ENCODE measurements around the gene KDM7A.
"Not testable (repeated sequence)": the region's sequence is repeated elsewhere in the genome, so short reads cannot be mapped to it uniquely, and the experiment has no call there.

KDM7A gene

DNA sequence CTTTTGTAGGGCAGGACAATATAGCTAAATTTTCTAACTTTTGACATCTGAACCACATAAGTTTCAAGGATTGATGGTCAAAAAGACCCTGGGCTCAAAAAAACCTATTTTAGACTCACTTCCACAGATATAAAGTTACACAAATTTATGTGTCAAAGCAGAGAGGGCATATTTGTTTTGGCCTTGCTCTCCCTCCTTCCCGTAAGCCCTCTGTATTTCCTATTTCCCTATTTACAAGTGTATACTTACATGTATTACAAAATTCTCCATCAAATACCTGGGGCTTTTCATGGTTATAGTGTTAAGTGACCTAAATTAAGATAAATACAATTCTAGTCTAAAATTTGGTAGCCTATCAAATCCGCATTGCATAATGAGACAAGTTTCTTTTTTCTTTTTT is 2.6 kb downstream of the KDM7A start:
- Histone ChIP-seq H3K36me3 (ENCODE audit: insufficient read depth, insufficient read length, low read length) (no peaks in the 10 kb centered on the region), H3K4me3 (ENCODE audit: insufficient read length, low read depth) (no peak overlapping the region), H3K9ac (ENCODE audit: insufficient read length, low read depth) (no peak overlapping the region), H3K9me3 (ENCODE audit: insufficient read depth, low read length) (no peaks in the 10 kb centered on the region), H3K27me3 (ENCODE audit: insufficient read depth, insufficient read length) (peaks cover 7% of the 10 kb centered on the region), H3K4me1 (ENCODE audit: insufficient read depth, insufficient read length) (no peaks in the 10 kb centered on the region)
- TF ChIP-seq ZNF274 (IDR thresholded peaks at IDR 0.05; ENCODE audit: low read depth, low read length), result no peak
- no peak for DNase-seq (ENCODE audit: low read depth, low spot score)

DNA sequence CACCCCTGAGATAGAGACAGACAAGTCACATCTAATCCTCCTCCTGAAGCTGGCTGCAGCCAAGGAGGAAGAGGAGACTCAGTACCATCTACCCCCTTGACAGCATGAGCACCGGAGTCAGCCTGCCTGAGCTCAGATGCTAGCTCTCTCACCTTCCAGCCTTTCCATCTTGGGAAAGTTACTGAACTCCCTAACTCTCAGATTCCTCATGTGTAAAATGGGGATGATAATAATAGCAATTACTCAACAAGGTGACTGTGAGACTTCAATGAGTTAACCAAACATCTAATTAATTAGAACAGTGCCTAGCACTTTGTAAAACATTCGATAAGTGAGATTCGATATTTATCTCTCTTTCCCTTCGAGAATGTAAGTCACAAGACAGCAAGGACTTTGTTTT is 6.4 kb downstream of the KDM7A start:
- DNase-seq (ENCODE audit: low read depth, low spot score), result no peak
- Histone ChIP-seq H3K9ac (ENCODE audit: insufficient read length, low read depth) (no peak overlapping the region), H3K27me3 (ENCODE audit: insufficient read depth, insufficient read length) (no peaks in the 10 kb centered on the region), H3K4me1 (ENCODE audit: insufficient read depth, insufficient read length) (no peaks in the 10 kb centered on the region), H3K9me3 (ENCODE audit: insufficient read depth, low read length) (no peaks in the 10 kb centered on the region), H3K36me3 (ENCODE audit: insufficient read depth, insufficient read length, low read length) (no peaks in the 10 kb centered on the region), H3K4me3 (ENCODE audit: insufficient read length, low read depth) (no peak overlapping the region)
- TF ChIP-seq YY1 (IDR thresholded peaks at IDR 0.05; ENCODE audit: insufficient read depth, insufficient read length) (no peak), ZNF274 (IDR thresholded peaks at IDR 0.05; ENCODE audit: low read depth, low read length) (no peak), SUZ12 (IDR thresholded peaks at IDR 0.05; ENCODE audit: extremely low read depth, insufficient read depth, insufficient read length) (no peak)

DNA sequence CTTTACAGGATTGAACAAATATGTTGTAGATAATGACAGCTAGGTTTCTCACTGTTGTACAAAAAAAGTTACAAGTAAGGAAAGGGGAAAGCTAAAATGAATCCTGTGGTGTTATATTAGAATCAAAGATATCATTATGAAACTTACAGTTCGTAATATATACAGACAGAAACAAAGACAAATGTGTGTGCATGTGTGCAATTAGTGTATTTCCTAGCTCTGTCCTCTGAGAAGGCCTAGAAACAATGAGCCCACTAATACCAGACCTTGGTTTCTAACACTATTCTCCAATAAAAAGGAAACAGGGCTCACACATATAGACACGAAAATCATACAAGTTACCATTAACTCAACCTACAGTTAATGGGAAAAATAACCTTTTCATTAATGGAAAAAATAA is 8.0 kb downstream of the KDM7A start:
- Histone ChIP-seq H3K9me3 (ENCODE audit: insufficient read depth, low read length) (no peaks in the 10 kb centered on the region), H3K9ac (ENCODE audit: insufficient read length, low read depth) (no peak overlapping the region), H3K4me3 (ENCODE audit: insufficient read length, low read depth) (no peak overlapping the region), H3K4me1 (ENCODE audit: insufficient read depth, insufficient read length) (no peaks in the 10 kb centered on the region), H3K36me3 (ENCODE audit: insufficient read depth, insufficient read length, low read length) (no peaks in the 10 kb centered on the region), H3K27me3 (ENCODE audit: insufficient read depth, insufficient read length) (no peaks in the 10 kb centered on the region)
- TF ChIP-seq SUZ12 (IDR thresholded peaks at IDR 0.05; ENCODE audit: extremely low read depth, insufficient read depth, insufficient read length) (no peak), YY1 (IDR thresholded peaks at IDR 0.05; ENCODE audit: insufficient read depth, insufficient read length) (no peak), ZNF274 (IDR thresholded peaks at IDR 0.05; ENCODE audit: low read depth, low read length) (no peak)
- no peak for DNase-seq (ENCODE audit: low read depth, low spot score)

DNA sequence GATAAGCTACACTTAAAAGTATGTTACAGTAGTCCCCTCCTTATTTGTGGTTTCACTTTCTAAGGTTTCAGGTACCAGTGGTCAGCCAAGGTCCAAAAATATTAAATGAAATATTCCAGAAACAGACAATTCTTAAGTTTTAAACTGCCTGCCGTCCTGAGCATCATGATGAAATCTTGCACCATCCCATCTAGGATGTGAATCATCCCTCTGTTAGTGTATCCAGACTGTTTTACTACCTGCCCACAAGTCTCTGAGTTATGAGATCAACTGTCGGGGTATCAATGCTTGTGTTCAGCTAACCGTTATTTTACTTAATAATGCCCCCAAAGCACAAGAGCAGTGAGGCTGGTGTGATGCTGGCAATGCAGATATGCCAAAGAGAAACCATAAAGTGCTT is 11.4 kb downstream of the KDM7A start:
- no peak overlapping the region for H3K4me3 ChIP-seq (ENCODE audit: insufficient read length, low read depth)
- TF ChIP-seq SUZ12 (IDR thresholded peaks at IDR 0.05; ENCODE audit: extremely low read depth, insufficient read depth, insufficient read length) (no peak), ZNF274 (IDR thresholded peaks at IDR 0.05; ENCODE audit: low read depth, low read length) (no peak), YY1 (IDR thresholded peaks at IDR 0.05; ENCODE audit: insufficient read depth, insufficient read length) (no peak)
- DNase-seq (ENCODE audit: low read depth, low spot score), result no peak
- no peak overlapping the region for H3K9ac ChIP-seq (ENCODE audit: insufficient read length, low read depth)
- H3K36me3 ChIP-seq (ENCODE audit: insufficient read depth, insufficient read length, low read length), result no peaks in the 10 kb centered on the region
- H3K27me3 ChIP-seq (ENCODE audit: insufficient read depth, insufficient read length), result no peaks in the 10 kb centered on the region
- H3K4me1 ChIP-seq (ENCODE audit: insufficient read depth, insufficient read length), result no peaks in the 10 kb centered on the region
- no peaks in the 10 kb centered on the region for H3K9me3 ChIP-seq (ENCODE audit: insufficient read depth, low read length)

DNA sequence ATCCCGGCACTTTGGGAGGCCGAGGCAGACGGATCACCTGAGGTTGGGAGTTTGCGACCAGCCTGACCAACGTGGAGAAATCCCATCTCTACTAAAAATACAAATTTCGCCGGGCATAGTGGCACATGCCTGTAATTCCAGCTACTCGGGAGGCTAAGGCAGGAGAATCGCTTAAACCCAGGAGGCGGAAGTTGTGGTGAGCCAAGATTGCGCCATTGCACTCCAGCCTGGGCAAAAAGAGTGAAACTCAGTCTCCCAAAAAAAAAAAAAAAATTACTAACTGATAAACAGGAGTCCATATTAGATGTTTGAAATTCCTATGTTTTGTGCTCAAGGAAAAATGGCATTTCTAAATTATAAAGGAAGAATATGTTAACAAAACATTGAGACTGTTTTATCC is 14.7 kb downstream of the KDM7A start:
- DNase-seq (ENCODE audit: low read depth, low spot score); H3K4me1 ChIP-seq (ENCODE audit: insufficient read depth, insufficient read length); H3K9me3 ChIP-seq (ENCODE audit: insufficient read depth, low read length); H3K9ac ChIP-seq (ENCODE audit: insufficient read length, low read depth); H3K36me3 ChIP-seq (ENCODE audit: insufficient read depth, insufficient read length, low read length); H3K4me3 ChIP-seq (ENCODE audit: insufficient read length, low read depth); H3K27me3 ChIP-seq (ENCODE audit: insufficient read depth, insufficient read length): not testable (repeated sequence)

DNA sequence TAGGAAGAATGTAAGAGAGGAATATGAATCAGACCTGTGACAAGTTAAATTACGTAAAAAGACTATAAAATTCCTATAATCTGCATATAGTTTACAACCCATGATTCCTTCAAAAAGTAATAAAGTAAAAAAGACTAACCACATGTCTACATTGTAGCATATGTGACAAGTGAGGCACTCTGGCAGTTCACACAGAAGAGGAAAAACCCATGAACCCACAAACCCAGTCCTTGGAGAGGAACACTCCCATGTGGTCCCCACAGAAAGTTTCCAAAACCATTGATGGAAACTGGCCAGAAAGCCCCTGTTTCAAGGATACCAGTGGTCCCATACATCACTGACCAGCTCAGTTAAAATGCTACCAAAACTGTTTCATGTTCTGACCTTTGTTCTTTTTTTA is 15.7 kb downstream of the KDM7A start:
- Histone ChIP-seq H3K4me3 (ENCODE audit: insufficient read length, low read depth) (no peak overlapping the region), H3K9me3 (ENCODE audit: insufficient read depth, low read length) (no peaks in the 10 kb centered on the region), H3K27me3 (ENCODE audit: insufficient read depth, insufficient read length) (no peaks in the 10 kb centered on the region), H3K4me1 (ENCODE audit: insufficient read depth, insufficient read length) (no peaks in the 10 kb centered on the region), H3K9ac (ENCODE audit: insufficient read length, low read depth) (no peak overlapping the region), H3K36me3 (ENCODE audit: insufficient read depth, insufficient read length, low read length) (no peaks in the 10 kb centered on the region)
- no peak for DNase-seq (ENCODE audit: low read depth, low spot score)
- TF ChIP-seq ZNF274 (IDR thresholded peaks at IDR 0.05; ENCODE audit: low read depth, low read length) (no peak), SUZ12 (IDR thresholded peaks at IDR 0.05; ENCODE audit: extremely low read depth, insufficient read depth, insufficient read length) (no peak), YY1 (IDR thresholded peaks at IDR 0.05; ENCODE audit: insufficient read depth, insufficient read length) (no peak)

DNA sequence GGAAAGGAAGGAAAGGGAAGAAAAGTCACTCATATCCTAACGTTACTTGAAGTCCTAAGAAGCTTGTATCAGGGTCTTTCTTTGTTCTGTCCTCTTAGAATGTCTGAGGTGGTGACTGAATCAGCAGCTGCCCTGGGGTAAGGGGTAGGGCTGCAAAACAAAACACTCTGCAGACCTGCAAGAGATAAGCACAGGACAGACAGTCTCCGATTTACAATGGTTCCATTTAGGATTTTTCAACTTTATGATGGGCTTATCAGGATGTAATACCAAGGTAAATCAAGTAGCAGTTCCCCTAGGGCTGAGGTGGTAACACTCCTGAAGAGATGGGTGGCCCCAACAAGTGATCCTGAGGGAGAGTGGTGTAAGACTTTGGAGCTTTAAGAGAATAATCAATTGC is 16.5 kb downstream of the KDM7A start:
- H3K9ac ChIP-seq (ENCODE audit: insufficient read length, low read depth), result no peak overlapping the region
- H3K4me1 ChIP-seq (ENCODE audit: insufficient read depth, insufficient read length), result no peaks in the 10 kb centered on the region
- H3K4me3 ChIP-seq (ENCODE audit: insufficient read length, low read depth), result no peak overlapping the region
- DNase-seq (ENCODE audit: low read depth, low spot score), result no peak
- TF ChIP-seq YY1 (IDR thresholded peaks at IDR 0.05; ENCODE audit: insufficient read depth, insufficient read length), result no peak
- no peak for TF ChIP-seq ZNF274 (IDR thresholded peaks at IDR 0.05; ENCODE audit: low read depth, low read length)
- no peak for TF ChIP-seq SUZ12 (IDR thresholded peaks at IDR 0.05; ENCODE audit: extremely low read depth, insufficient read depth, insufficient read length)
- H3K9me3 ChIP-seq (ENCODE audit: insufficient read depth, low read length), result no peaks in the 10 kb centered on the region
- H3K27me3 ChIP-seq (ENCODE audit: insufficient read depth, insufficient read length), result no peaks in the 10 kb centered on the region
- no peaks in the 10 kb centered on the region for H3K36me3 ChIP-seq (ENCODE audit: insufficient read depth, insufficient read length, low read length)

DNA sequence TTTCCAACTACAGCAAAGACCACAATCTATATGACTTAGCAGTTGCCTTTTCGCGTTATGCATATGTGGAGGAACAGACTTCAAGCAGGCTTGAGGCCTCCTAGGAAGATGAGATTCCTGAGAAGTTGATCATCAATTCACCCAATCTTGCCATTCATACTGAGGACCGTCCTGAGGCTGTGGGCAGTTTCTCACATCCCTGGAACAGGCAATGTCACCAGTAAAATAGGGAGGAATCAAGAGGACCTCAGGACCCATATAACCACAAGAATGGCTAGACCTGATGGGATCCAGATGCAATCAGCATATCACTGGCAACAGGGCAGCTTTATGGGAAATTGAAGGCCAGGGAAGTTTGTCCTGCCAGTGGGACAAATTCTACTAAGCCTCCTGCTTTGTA is 17.3 kb downstream of the KDM7A start:
- no peak for DNase-seq (ENCODE audit: low read depth, low spot score)
- H3K4me3 ChIP-seq (ENCODE audit: insufficient read length, low read depth), result no peak overlapping the region
- no peaks in the 10 kb centered on the region for H3K4me1 ChIP-seq (ENCODE audit: insufficient read depth, insufficient read length)
- H3K27me3 ChIP-seq (ENCODE audit: insufficient read depth, insufficient read length), result no peaks in the 10 kb centered on the region
- TF ChIP-seq SUZ12 (IDR thresholded peaks at IDR 0.05; ENCODE audit: extremely low read depth, insufficient read depth, insufficient read length), result no peak
- TF ChIP-seq ZNF274 (IDR thresholded peaks at IDR 0.05; ENCODE audit: low read depth, low read length), result no peak
- no peak for TF ChIP-seq YY1 (IDR thresholded peaks at IDR 0.05; ENCODE audit: insufficient read depth, insufficient read length)
- no peaks in the 10 kb centered on the region for H3K36me3 ChIP-seq (ENCODE audit: insufficient read depth, insufficient read length, low read length)
- H3K9ac ChIP-seq (ENCODE audit: insufficient read length, low read depth), result no peak overlapping the region
- no peaks in the 10 kb centered on the region for H3K9me3 ChIP-seq (ENCODE audit: insufficient read depth, low read length)

Data from NT2/D1 (cell line).